IPS-11a (cell line): ENCODE measurements around the gene ALG11.
A peak's percentile ranks its signal among the peaks of the same experiment; 100 is the strongest.

Experiments used
- H3K4me3 ChIP-seq: one replicate; pipeline ENCODE4 v1.5.1; 2013; ENCODE audit warnings: low read depth, low read length, control low read depth

ALG11 gene

DNA sequence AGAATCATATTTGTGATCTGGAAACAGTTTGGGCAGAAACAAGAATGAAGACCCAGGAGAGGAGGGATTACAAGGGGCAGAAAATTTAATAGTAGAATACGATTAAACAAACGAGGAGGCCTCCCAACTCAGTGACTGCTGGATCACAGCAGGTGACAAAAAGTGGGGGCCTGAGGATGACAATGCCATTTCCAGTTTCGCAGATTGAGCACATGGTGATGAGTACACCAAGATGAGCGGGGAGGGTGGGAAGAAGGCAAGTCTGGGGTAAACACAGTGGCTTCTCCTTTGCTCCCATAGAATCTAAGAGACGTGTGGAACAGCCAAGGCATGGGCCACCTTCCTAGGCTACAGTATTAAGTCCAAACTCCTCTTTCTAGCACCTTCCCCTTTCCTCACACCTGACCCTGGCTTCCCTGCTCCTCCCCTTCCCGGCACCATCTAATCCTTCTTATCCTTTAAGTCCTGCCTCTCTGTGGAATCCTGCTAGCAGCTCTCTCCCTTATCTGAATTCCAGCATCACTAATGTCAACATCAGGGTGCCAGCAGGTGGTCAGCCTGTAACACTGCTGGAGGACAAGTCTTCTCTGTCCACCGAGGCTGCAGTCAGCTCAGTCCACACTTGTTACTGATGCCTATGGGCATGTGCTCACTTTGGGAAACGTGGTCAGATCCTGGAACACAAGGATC is 14.4 kb upstream of the ALG11 start:
- H3K4me3 ChIP-seq = no peak overlapping the region

DNA sequence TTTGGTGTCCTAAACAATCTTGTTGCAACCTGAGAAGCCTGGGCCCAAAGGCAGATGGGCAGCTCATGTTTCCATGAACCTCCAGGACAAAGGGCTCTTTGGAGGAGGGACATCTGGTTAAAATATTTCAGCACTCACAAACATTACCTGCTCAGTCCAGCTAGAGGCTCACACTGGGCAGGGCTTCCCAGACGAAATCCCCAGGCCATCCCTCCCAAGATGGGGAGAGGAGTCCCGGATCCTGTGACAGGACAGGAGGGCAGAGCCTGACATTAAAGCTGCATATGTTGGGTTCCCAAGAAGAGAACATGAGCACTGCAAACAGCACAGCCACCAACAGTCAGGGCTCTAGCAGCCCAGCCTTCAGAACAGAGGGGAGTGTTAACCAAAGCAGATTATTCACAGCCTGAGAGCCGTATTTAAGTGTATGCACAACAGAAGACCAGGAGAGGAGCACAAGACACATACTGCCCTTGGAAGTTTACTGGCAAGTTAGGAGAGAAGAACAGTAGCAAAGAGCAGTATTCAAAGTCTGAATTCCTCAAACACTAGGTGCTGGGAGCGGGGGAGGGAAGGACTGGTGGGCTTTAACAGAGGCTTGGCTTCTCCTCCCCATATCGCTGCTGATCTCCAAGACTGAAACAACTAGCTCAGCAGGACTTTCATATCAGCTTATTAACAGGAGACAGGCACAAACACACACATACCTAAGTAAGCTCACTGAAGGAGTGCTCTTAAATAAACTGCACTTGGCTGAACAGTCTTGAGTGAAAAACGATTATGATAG is 13.3 kb upstream of the ALG11 start:
- no peak overlapping the region for H3K4me3 ChIP-seq

DNA sequence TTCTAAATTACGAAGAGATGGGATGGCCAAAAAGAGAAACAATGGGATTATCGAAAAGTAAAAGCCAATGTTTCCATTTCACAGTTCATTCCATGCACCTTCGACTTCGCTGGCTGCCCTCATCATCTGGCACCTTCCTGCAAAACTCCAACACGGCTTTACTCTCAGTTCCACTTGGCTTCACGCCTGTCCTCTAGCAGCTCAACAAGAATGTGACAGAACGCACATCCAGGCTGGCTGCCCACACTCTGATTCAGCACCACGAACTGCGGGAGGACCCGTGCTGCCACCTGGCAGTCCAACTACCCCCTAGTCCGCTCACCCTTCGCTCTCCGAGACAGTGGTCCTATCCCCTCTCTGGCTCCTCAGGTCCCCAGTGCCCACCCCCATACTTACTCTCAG is 12.7 kb upstream of the ALG11 start:
- H3K4me3 ChIP-seq = no peak overlapping the region

- no peak overlapping the region for H3K4me3 ChIP-seq
These were observed 12.3 kb upstream of the ALG11 start for GRCh38 chr13:51999921-52000320.

GRCh38 chr13:52001120-52001731 is 11.0 kb upstream of the ALG11 start:
- no peak overlapping the region for H3K4me3 ChIP-seq

GRCh38 chr13:52002361-52002760 is 9.8 kb upstream of the ALG11 start:
- H3K4me3 ChIP-seq = no peak overlapping the region

GRCh38 chr13:52003541-52003940 is 8.7 kb upstream of the ALG11 start:
- H3K4me3 ChIP-seq = no peak overlapping the region

DNA sequence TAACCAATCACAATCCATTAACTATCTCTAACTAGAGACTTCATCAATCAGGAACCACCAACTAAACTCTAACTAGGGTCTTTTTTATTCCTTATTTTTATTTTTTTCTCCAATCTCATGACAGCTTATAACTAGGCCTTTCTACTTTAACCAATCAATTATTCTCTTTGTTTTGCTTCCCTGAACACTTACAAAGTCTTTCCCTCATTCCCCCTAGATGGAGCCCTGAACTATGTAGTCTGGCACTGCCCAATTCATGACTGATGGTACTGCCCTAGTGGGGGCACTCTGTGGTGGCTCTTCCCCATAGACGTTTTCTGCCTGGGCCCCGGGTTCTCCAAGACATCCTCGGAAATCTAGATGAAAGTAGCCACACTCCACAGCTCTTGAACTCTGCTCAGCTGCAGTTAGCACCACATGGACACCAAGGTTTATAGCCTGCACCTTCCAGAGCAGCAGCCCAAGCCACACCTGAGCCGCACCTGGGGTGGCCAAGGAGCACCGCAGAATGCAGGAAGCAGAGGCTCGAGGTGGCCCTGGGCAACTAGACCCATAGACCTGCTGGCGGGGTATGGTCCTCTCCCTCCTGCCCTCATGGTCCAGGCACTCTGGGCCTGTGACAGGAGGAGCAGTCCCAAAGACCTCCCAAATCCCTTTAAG is 7.6 kb upstream of the ALG11 start:
- H3K4me3 ChIP-seq = no peak overlapping the region

GRCh38 chr13:52005841-52006522 is 6.2 kb upstream of the ALG11 start:
- no peak overlapping the region for H3K4me3 ChIP-seq

GRCh38 chr13:52006523-52007245 is 5.5 kb upstream of the ALG11 start:
- H3K4me3 ChIP-seq = no peak overlapping the region

- H3K4me3 ChIP-seq = no peak overlapping the region
These were observed 2.3 kb upstream of the ALG11 start for GRCh38 chr13:52009946-52010345.

- peak within 1 kb of the TSS; percentile 99 for H3K4me3 ChIP-seq
These were observed 1.1 kb upstream of the ALG11 start, which contains the start of gene ATP7B for GRCh38 chr13:52010890-52011631. TSS of gene ATP7B (minus strand) at chr13:52011450. CDS start at chr13:52011337, 113 bp downstream.

- peak overlapping the region; percentile 99 for H3K4me3 ChIP-seq
These were observed 276 bp downstream of the ALG11 start for GRCh38 chr13:52012512-52012836.

DNA sequence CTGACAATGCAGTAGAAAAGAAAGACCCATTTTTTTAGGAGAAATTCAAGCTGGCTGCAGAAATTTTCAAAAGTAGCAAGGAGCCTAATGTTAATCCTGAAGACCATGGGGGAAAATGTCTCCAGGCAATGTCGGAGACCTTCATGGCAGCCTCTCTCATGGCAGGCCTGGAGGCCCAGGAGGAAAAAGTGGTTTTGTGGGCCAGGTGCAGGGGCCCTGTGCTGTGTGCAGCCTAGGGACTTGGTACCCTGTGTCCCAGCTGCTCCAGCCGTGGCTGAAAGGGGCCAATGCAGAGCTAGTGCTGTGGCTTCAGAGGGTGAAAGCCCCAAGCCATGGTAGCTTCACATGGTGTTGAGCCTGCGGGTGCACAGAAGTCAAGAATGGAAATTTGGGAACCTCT is 4.1 kb downstream of the ALG11 start:
- no peak overlapping the region for H3K4me3 ChIP-seq

DNA sequence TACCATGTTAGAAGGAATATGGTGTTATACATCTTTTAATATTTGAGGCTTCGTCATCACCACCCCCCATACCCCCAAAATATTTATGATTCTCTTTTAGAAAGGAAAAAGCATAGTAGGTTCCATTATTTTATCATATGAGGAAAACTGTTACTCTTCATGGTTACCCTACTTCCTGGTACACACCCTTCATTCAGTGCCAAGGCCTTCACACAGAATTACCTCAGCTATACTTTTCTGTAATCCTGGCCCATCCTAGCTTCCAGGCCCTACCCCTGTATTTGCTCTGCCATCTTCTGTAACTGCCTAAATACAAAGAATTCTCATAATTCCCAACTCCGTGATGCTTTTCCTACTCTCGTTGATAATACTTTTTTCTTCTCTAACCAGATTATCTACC is 8.0 kb downstream of the ALG11 start:
- H3K4me3 ChIP-seq = no peak overlapping the region

DNA sequence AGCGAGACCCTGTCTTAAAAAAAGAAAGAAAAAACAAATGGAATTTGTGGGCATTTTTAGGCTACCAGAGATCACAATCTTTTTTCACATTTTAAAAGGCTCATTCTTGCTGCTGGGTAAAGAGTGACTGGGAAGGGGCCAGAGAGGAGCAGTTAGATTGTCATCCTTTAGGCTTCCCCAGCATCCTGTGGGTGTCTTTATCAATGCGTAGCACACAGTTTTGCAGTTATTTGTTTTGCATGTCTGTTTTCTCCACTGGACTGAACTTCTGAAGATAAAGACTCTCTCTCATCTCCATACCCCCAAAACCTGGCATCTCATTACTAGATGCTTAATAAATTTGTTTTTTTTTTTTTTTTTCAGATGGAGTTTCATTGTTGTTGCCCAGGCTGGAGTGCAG is 10.2 kb downstream of the ALG11 start:
- no peak overlapping the region for H3K4me3 ChIP-seq

DNA sequence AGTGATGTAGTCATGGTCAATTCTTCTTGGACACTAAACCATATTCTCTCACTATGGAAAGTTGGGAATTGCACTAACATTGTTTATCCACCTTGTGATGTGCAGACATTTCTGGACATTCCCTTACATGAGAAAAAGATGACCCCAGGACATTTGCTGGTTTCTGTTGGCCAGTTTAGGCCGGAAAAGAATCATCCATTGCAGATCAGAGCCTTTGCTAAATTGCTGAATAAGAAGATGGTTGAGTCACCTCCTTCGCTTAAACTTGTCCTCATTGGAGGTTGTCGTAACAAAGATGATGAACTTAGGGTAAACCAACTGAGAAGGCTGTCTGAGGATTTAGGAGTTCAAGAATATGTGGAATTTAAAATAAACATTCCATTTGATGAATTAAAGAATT is 12.3 kb downstream of the ALG11 start, which contains the start of gene UTP14C:
Gene UTP14C (plus strand): TSS at position 211 of the 400 bp plus-strand sequence. CDS start 4,114 bp downstream, outside the sequence.
- no peak within 1 kb of the TSS for H3K4me3 ChIP-seq

DNA sequence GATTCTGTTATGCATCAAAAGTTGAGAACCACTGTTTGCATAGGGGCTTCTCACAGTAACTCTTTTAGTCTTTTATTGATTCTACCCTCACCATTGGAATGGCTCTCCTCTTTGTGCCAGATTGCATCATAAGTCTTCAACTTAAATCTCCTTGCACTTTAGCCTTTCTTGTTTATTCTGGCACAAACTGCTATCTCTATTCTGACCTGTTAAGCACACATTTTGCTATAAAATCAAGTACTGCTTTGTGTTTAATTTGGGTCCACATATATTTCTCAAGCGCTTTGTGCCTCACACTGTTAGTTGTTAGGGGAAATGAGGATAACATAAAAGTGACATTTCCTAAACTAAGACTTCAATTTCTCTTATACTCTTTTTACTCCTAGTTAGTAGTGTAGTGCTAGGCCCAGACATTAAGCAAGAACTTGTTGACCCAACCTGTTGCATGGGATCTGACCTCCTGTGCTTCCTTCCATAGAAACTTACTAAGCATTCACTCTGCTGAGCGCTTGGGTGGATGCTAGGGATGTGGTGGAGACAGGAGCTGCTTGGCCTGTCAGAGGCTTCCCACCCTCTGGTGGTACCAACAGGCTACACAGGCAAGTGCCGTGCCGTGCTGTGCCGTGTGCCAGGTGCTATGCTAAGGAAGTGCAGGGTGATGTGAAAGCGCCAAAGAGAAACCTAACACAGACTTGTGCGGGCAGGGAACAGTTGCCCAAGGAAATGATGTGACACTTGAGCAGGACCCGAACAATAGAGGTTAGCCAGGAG is 13.5 kb downstream of the ALG11 start:
- no peak overlapping the region for H3K4me3 ChIP-seq

- no peak overlapping the region for H3K4me3 ChIP-seq
These were observed 14.0 kb downstream of the ALG11 start for GRCh38 chr13:52026246-52026626.
